ENCODE results near the gene PUM1.

DNA sequence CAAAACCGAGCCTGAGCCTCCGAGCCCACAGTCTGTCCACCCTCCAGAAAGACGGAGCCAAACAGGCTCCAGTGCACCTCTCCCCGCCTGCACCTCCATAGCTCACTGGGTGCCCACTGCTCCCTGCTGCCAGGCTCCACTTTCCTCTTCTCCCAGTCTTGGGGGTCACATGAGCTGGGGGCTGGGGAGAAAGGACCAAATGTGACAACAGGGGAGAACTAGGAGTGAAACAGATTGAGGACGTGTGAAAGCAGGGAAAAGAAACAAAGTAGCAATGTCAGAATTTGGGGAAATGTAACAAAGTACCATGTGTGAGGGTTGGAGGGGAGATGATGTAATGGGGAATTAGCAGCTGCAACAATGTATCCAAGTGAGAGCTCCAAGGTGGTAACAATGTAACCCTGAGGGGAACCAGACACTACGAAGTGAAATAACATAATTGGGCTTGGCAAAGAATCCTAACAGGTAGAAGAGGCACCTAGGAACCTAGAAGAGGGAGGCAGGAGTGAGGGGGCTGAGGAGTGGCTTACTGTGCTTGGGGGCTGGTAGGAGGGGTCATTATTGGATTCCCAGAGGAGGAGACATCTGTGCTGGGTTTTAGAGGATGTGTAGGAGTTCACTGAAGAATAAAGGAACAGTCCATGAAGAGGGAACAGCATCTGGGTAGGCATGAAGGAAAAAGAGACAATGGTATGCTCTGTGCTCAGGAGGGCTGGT, 169.4 kb downstream of the PUM1 start:
- TF ChIP-seq, protein P1, sequence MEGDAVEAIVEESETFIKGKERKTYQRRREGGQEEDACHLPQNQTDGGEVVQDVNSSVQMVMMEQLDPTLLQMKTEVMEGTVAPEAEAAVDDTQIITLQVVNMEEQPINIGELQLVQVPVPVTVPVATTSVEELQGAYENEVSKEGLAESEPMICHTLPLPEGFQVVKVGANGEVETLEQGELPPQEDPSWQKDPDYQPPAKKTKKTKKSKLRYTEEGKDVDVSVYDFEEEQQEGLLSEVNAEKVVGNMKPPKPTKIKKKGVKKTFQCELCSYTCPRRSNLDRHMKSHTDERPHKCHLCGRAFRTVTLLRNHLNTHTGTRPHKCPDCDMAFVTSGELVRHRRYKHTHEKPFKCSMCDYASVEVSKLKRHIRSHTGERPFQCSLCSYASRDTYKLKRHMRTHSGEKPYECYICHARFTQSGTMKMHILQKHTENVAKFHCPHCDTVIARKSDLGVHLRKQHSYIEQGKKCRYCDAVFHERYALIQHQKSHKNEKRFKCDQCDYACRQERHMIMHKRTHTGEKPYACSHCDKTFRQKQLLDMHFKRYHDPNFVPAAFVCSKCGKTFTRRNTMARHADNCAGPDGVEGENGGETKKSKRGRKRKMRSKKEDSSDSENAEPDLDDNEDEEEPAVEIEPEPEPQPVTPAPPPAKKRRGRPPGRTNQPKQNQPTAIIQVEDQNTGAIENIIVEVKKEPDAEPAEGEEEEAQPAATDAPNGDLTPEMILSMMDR (IDR thresholded peaks at IDR 0.05) = no peak
- no peak for TF ChIP-seq ZFX (IDR thresholded peaks at IDR 0.05; ENCODE audit: borderline replicate concordance)

Data from 22Rv1 (cell line).